GM12878 (cell line): ENCODE measurements around the gene ATF3. TPM values are rescaled to one million over a fixed set of nuclear protein-coding genes. Genes with fewer than 3 reads are reported as not detected.

Experiments used
- ATAC-seq: fragments of 200-7000 bp; cut with Tn5 transposase; 3 replicates; pipeline ENCODE4 v1.9.1; 2020; ENCODE audit warnings: mild to moderate bottlenecking, moderate library complexity
- BruUV-seq: library from RNA; stranded (reverse); fragments of 400-500 nt; replicated peaks from 2 replicates; lab custom pipeline; 2021; lab: Mats Ljungman, UMichigan
- CTCF ChIA-PET: fragments of 300-600 bp; sonication (Branson Sonifier 250); formaldehyde crosslinking; extraction: SDS; loops from one replicate; lab custom pipeline; 2021; ENCODE audit warnings: inconsistent platforms; lab: Yijun Ruan, JAX
- POLR2A ChIA-PET: fragments of 350-600 bp; formaldehyde crosslinking; extraction: SDS; loops from one replicate; lab custom pipeline; 2021; ENCODE audit warnings: inconsistent platforms; lab: Charles Lee
- RAD21 ChIA-PET: fragments of 300-600 bp; sonication (Branson Sonifier 250); formaldehyde crosslinking; loops from one replicate; lab custom pipeline; 2023; ENCODE audit warnings: antibody characterized with exemption; ENCODE audit not compliant: unreplicated experiment; lab: Charles Lee
- SMC1A ChIA-PET: fragments of 300-600 bp; sonication (Branson Sonifier 250); formaldehyde crosslinking; loops from one replicate; lab custom pipeline; 2023; ENCODE audit not compliant: unreplicated experiment, uncharacterized antibody; lab: Charles Lee
- DNase-seq: peaks from one replicate; pipeline ENCODE4 v3.0.0-alpha.2; 2011; ENCODE audit warnings: low read depth, low spot score
- FAIRE-seq: peaks from 3 replicates; lab custom pipeline; 2011; peaks lifted over from hg19 to GRCh38; lab: Jason Lieb, UNC
- H2AFZ ChIP-seq: 2 replicates; pipeline ENCODE4 v1.6.0; 2011; ENCODE audit warnings: low read depth, low read length, control low read depth; ENCODE audit not compliant: control insufficient read depth
- H3K27ac ChIP-seq: 2 replicates; pipeline ENCODE4 v1.5.1; 2011; ENCODE audit warnings: control low read depth; ENCODE audit not compliant: control insufficient read depth, insufficient read depth
- H3K27me3 ChIP-seq, 2 experiments: replicated peaks in 1 of 2; 2 replicates each; pipeline versions ENCODE4 v1.6.0 to v1.6.1; 2011; ENCODE audit warnings: low read length in 1 of 2; ENCODE audit not compliant: control insufficient read depth in 2 of 2, insufficient read depth in 2 of 2
- H3K36me3 ChIP-seq, 2 experiments: 2 replicates each; pipeline ENCODE4 v1.5.1; 2011; ENCODE audit warnings: low read length in 1 of 2; ENCODE audit not compliant: control insufficient read depth in 2 of 2, insufficient read depth in 2 of 2
- H3K4me1 ChIP-seq: 2 replicates; pipeline ENCODE4 v1.6.1; 2011; ENCODE audit warnings: mild to moderate bottlenecking, low read length, moderate library complexity, mixed read lengths; ENCODE audit not compliant: control insufficient read depth, insufficient read depth
- H3K4me2 ChIP-seq: 2 replicates; pipeline ENCODE4 v1.6.0; 2011; ENCODE audit warnings: control low read depth; ENCODE audit not compliant: control insufficient read depth, insufficient read depth
- H3K4me3 ChIP-seq: fragments of 200-600 bp; sonication (generic); 2 replicates; pipeline ENCODE4 v1.5.1; 2016
- H3K79me2 ChIP-seq: 2 replicates; pipeline ENCODE4 v1.6.0; 2011; ENCODE audit warnings: low read length; ENCODE audit not compliant: control insufficient read depth, insufficient read depth
- H3K9ac ChIP-seq: 2 replicates; pipeline ENCODE4 v1.8.0; 2011; ENCODE audit warnings: low read length, control low read depth, mixed read lengths; ENCODE audit not compliant: control insufficient read depth, insufficient read depth
- H3K9me3 ChIP-seq: replicated peaks from 3 replicates; pipeline ENCODE4 v1.5.1; 2011; ENCODE audit warnings: mild to moderate bottlenecking, low read length; ENCODE audit not compliant: control insufficient read depth, insufficient read depth
- H4K20me1 ChIP-seq: 2 replicates; pipeline ENCODE4 v1.6.0; 2011; ENCODE audit not compliant: control insufficient read depth, insufficient read depth
- BCL3 ChIP-seq: IDR thresholded peaks from 2 replicates; pipeline ENCODE4 v1.6.1; 2011; ENCODE audit warnings: borderline replicate concordance, low read depth, mild to moderate bottlenecking, moderate library complexity, low read length; ENCODE audit not compliant: insufficient read depth, poor library complexity, severe bottlenecking
- BHLHE40 ChIP-seq, 2 experiments: fragments of 450-650 bp in 1 of 2; IDR thresholded peaks; 2 replicates each; pipeline ENCODE4 v1.6.1; 2011 to 2017; ENCODE audit warnings: low read depth in 2 of 2, borderline replicate concordance in 1 of 2, improper control_type of control experiment in 1 of 2, low read length in 1 of 2, mild to moderate bottlenecking in 1 of 2
- CREB1 ChIP-seq: IDR thresholded peaks from 2 replicates; pipeline ENCODE4 v1.6.1; 2012; ENCODE audit warnings: low read depth, mild to moderate bottlenecking, inconsistent platforms
- ELK1 ChIP-seq: IDR thresholded peaks from 2 replicates; pipeline ENCODE4 v1.6.1; 2012; ENCODE audit warnings: low read depth, low read length, improper control_type of control experiment
- KAT2A ChIP-seq: conservative IDR thresholded peaks from 2 replicates; pipeline ENCODE4 v1.6.1; 2011; ENCODE audit warnings: low read depth, low read length; ENCODE audit not compliant: control insufficient read depth
- POU2F2 ChIP-seq: IDR thresholded peaks from 3 replicates; pipeline ENCODE4 v1.6.1; 2011; ENCODE audit warnings: low read depth, mild to moderate bottlenecking, low read length, borderline replicate concordance
- PRDM15 ChIP-seq: fragments of 450-650 bp; formaldehyde crosslinking; IDR thresholded peaks from 2 replicates; pipeline ENCODE4 v1.4.0; 2020; ENCODE audit warnings: mild to moderate bottlenecking, moderate library complexity
- WRNIP1 ChIP-seq: IDR thresholded peaks from 2 replicates; pipeline ENCODE4 v1.6.1; 2011; ENCODE audit warnings: low read depth, low read length, improper control_type of control experiment, borderline replicate concordance
- WGBS: methylation state at CpG from one replicate; pipeline ENCODE4 v1.1.6; 2016; ENCODE audit warnings: low lambda C conversion rate; ENCODE audit not compliant: insufficient replicate concordance, insufficient coverage; ENCODE audit errors: missing lambda C conversion rate; 5-methylcytosine and 5-hydroxymethylcytosine counted together
- in situ Hi-C: fragments of 300-500 bp; cut with MboI; formaldehyde crosslinking; loops from 9 replicates; pipeline ENCODE4 v1.14.3; 2018; ENCODE audit warnings: mixed read lengths
- intact Hi-C: fragments of 100-400 bp; cut with micrococcal nuclease; formaldehyde crosslinking; loops from one replicate; pipeline ENCODE4 v1.14.2; 2022; ENCODE audit not compliant: unreplicated experiment
- polyA plus RNA-seq, 11 experiments: library from polyadenylated mRNA; depleted of rRNA in 4 of 11; unstranded in 6 of 11; stranded (reverse) in 5 of 11; fragments of >200 nt; fragmentation: Nextera tagmentation in 4 of 11; fragmentation: Illumina TruSeq in 1 of 11; extraction: Ambion mirVana in 4 of 11; extraction: Trizol in 1 of 11; gene quantifications; 1 replicate in 1 of 11; 2 replicates in 10 of 11; pipeline versions ENCODE4 v1.2.1 to v1.2.3, GENCODE V29; 2011 to 2016; ENCODE audit warnings: inconsistent platforms in 2 of 11, missing spikeins in 2 of 11, low read depth in 1 of 11
- total RNA-seq, 4 experiments: library from RNA; depleted of rRNA in 3 of 4; stranded (reverse); fragments of >200 nt in 3 of 4; fragmentation: Illumina TruSeq in 1 of 4; extraction: Trizol in 1 of 4; gene quantifications; 2 replicates each; pipeline versions ENCODE4 v1.2.1 to v1.2.3, GENCODE V29; 2013 to 2021

ATF3 gene
- total and polyA plus RNA-seq, 10 of the 15 experiments (the other 5 are each of a cell fraction or from before 2014, with no cell fraction given), result 3.0 to 13.9 (median 8.3) TPM

- no peak for TF ChIP-seq BHLHE40 (IDR thresholded peaks at IDR 0.05; ENCODE audit: borderline replicate concordance in 1 of 2, low read depth in 2 of 2, low read length in 1 of 2)
Observed at GRCh38 chr1:212584092-212584886, 24.3 kb upstream of the ATF3 start (continued).

- H3K36me3 ChIP-seq, result no peaks in the 10 kb centered on the region
- ChIA-PET POLR2A (interaction anchor here (0.6 kb wide), 1 partner anchor 17 kb away, joined by 3 read pairs; no protein-coding TSS in a partner anchor), SMC1A (interaction anchor here (6.0 kb wide), 1 partner anchor 18 kb away, joined by 50 read pairs; no protein-coding TSS in a partner anchor), CTCF (interaction anchor here (0.6 to 2.1 kb wide), 2 partner anchors 18 to 108 kb away, joined by 3 to 8 read pairs; no protein-coding TSS in a partner anchor), RAD21 (interaction anchor here (4.4 kb wide), 1 partner anchor 18 kb away, joined by 33 read pairs; no protein-coding TSS in a partner anchor)
- no peak for TF ChIP-seq CREB1
- TF ChIP-seq PRDM15 (CRISPR knock-in tag), result no peak
- no peak for TF ChIP-seq BCL3
- no peak for TF ChIP-seq POU2F2
- TF ChIP-seq KAT2A, result no peak
- no peak for TF ChIP-seq WRNIP1
- TF ChIP-seq ELK1, result no peak
- H3K79me2 ChIP-seq, result no peaks in the 10 kb centered on the region
- no peak overlapping the region for H3K4me2 ChIP-seq
- ATAC-seq, result no peak
- H3K9ac ChIP-seq, result no peak overlapping the region
- no peak for DNase-seq
- H3K4me3 ChIP-seq, result no peak overlapping the region
- no peak overlapping the region for H3K27ac ChIP-seq
- no peaks in the 10 kb centered on the region for H3K9me3 ChIP-seq
- WGBS, result 83% methylated on average over 5 of the region's 6 CpGs
- no peaks in the 10 kb centered on the region for H4K20me1 ChIP-seq
- H3K27me3 ChIP-seq, result no peaks in the 10 kb centered on the region
- H3K4me1 ChIP-seq, result peaks cover 15% of the 10 kb centered on the region
- intact Hi-C loops (no loop called here), in situ Hi-C loops (no loop called here)
- no TSS peak for BruUV-seq
- H2AFZ ChIP-seq, result no peak overlapping the region
- no peak for FAIRE-seq
Observed at GRCh38 chr1:212585210-212585609, 23.4 kb upstream of the ATF3 start.
